C4-2B (cell line): ENCODE data around the gene POLR2B.

Experiments used
- ZFX ChIP-seq: fragments of 450-650 bp; IDR thresholded peaks from 2 replicates; pipeline ENCODE4 v1.6.1; 2017
- TF ChIP-seq, protein P1 (sequence below): fragments of 450-650 bp; conservative IDR thresholded peaks from 2 replicates; pipeline ENCODE4 v1.5.1; 2017; ENCODE audit warnings: mild to moderate bottlenecking

DNA sequence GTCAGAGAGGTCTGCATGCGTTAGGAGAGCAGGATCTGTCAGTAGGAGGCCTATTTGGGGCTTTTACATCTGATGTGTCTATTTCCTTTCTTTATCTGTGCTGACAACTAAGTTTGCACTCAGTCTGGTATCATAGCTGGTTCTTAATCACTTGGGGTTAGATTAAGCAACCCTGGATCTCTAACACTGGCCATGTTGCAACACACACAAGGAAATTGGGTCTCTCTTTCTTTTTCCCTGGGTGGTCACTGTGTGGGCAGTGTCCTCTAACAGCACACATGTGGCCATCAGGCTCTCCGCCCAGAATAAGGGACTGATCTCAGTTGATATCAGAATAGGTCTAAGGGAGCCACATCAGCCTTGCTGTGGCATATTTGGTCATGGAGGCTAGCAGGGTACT is 92.6 kb downstream of the POLR2B start:
- TF ChIP-seq, protein P1, sequence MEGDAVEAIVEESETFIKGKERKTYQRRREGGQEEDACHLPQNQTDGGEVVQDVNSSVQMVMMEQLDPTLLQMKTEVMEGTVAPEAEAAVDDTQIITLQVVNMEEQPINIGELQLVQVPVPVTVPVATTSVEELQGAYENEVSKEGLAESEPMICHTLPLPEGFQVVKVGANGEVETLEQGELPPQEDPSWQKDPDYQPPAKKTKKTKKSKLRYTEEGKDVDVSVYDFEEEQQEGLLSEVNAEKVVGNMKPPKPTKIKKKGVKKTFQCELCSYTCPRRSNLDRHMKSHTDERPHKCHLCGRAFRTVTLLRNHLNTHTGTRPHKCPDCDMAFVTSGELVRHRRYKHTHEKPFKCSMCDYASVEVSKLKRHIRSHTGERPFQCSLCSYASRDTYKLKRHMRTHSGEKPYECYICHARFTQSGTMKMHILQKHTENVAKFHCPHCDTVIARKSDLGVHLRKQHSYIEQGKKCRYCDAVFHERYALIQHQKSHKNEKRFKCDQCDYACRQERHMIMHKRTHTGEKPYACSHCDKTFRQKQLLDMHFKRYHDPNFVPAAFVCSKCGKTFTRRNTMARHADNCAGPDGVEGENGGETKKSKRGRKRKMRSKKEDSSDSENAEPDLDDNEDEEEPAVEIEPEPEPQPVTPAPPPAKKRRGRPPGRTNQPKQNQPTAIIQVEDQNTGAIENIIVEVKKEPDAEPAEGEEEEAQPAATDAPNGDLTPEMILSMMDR = no peak
- no peak for TF ChIP-seq ZFX
